ENCODE measurements around the gene AP3S2. TPM values are rescaled to one million over a fixed set of nuclear protein-coding genes. Genes with fewer than 3 reads are reported as not detected.

AP3S2 gene
- total and polyA plus RNA-seq, 2 of the 13 experiments (the other 11 are each of a cell fraction or from before 2014, with no cell fraction given): 17.6 to 44.4 TPM

- TF ChIP-seq ZNF451 (CRISPR knock-in tag; IDR thresholded peaks at IDR 0.05) (no peak), FOXJ3 (CRISPR knock-in tag; IDR thresholded peaks at IDR 0.05; ENCODE audit: borderline replicate concordance) (no peak), GMEB2 (CRISPR knock-in tag; IDR thresholded peaks at IDR 0.05; ENCODE audit: low read depth) (no peak), TRIM24 (CRISPR knock-in tag; IDR thresholded peaks at IDR 0.05) (no peak), ARHGAP35 (CRISPR knock-in tag; IDR thresholded peaks at IDR 0.05; ENCODE audit: borderline replicate concordance) (no peak), SMARCE1 (IDR thresholded peaks at IDR 0.05; ENCODE audit: borderline replicate concordance) (no peak), KLF13 (CRISPR knock-in tag; IDR thresholded peaks at IDR 0.05) (0 out of 2 replicates have a peak, but pooled peaks have one; percentile 25), CTCF (CRISPR knock-in tag; IDR thresholded peaks at IDR 0.05) (peak; percentile 30; the same call in 1 of the 2 replicates), NFE2 (CRISPR knock-in tag; IDR thresholded peaks at IDR 0.05) (no peak), POLR2G (IDR thresholded peaks at IDR 0.05; ENCODE audit: low read depth, low read length) (peak; percentile 46), HOXA9 (CRISPR knock-in tag; IDR thresholded peaks at IDR 0.05; ENCODE audit: borderline replicate concordance) (no peak), AGO1 (IDR thresholded peaks at IDR 0.05; ENCODE audit: low read depth, low read length, poor library complexity, severe bottlenecking) (peak; percentile 36), YEATS4 (CRISPR knock-in tag; IDR thresholded peaks at IDR 0.05; ENCODE audit: borderline replicate concordance) (no peak), STAG1 (CRISPR knock-in tag; IDR thresholded peaks at IDR 0.05) (0 out of 2 replicates have a peak, but pooled peaks have one; percentile 8), PAF1 (CRISPR knock-in tag; IDR thresholded peaks at IDR 0.05) (peak; percentile 44; the same call in 1 of the 2 replicates), ZFP36 (IDR thresholded peaks at IDR 0.05; ENCODE audit: borderline replicate concordance, low read depth, low read length, partially characterized antibody) (no peak), SALL1 (CRISPR knock-in tag; IDR thresholded peaks at IDR 0.05) (0 out of 2 replicates have a peak, but pooled peaks have one; percentile 3), HMGXB3 (CRISPR knock-in tag; IDR thresholded peaks at IDR 0.05; ENCODE audit: borderline replicate concordance) (no peak), EEA1 (CRISPR knock-in tag; IDR thresholded peaks at IDR 0.05; ENCODE audit: borderline replicate concordance) (no peak), NFATC3 (CRISPR knock-in tag; IDR thresholded peaks at IDR 0.05) (no peak), ZNF850 (CRISPR knock-in tag; conservative IDR thresholded peaks at IDR 0.05) (no peak), NFKBIZ (CRISPR knock-in tag; IDR thresholded peaks at IDR 0.05) (no peak)
These were observed 109.7 kb downstream of the AP3S2 start (continued) for GRCh38 chr15:89783861-89784685.

All from HepG2 (cell line).